Stimulated activated CD4-positive, alpha-beta T cell treated with anti-CD3 and anti-CD28 coated beads, TNF-alpha, amount 100 ng/mL, for 24 hours (primary cell): ENCODE results near the gene HOXA9.

ENCODE experiments used
- DNase-seq, 3 experiments: peaks; one replicate each; pipeline ENCODE4 v3.0.0-alpha.2; 2020; ENCODE audit warnings: low read depth in 3 of 3

HOXA9 gene

GRCh38 chr7:27165089-27165995, at the start of gene HOXA9:
Gene HOXA9, minus strand, starts transcription at chr7:27165537. Its CDS starts 80 bp downstream, at chr7:27165457.
- no peak for DNase-seq

GRCh38 chr7:27214239-27214950, 49.1 kb upstream of the HOXA9 start:
- DNase-seq = no peak

- no peak for DNase-seq
Measured at GRCh38 chr7:27213433-27214238, 48.3 kb upstream of the HOXA9 start.

GRCh38 chr7:27212497-27213432, 47.4 kb upstream of the HOXA9 start:
- DNase-seq = no peak

- no peak for DNase-seq
Measured at GRCh38 chr7:27211764-27212204, 46.4 kb upstream of the HOXA9 start.

GRCh38 chr7:27211084-27211446, 45.7 kb upstream of the HOXA9 start:
- no peak for DNase-seq

GRCh38 chr7:27210441-27211083, 45.2 kb upstream of the HOXA9 start:
- DNase-seq = peak in 2 of 3 experiments; percentile 26 to 53

- no peak for DNase-seq
Measured at GRCh38 chr7:27209933-27210440, 44.6 kb upstream of the HOXA9 start.

- no peak for DNase-seq
Measured at GRCh38 chr7:27208998-27209397, 43.7 kb upstream of the HOXA9 start.

GRCh38 chr7:27207348-27207985, 42.1 kb upstream of the HOXA9 start:
- no peak for DNase-seq

- DNase-seq = no peak
Measured at GRCh38 chr7:27205325-27206280, 40.3 kb upstream of the HOXA9 start.

GRCh38 chr7:27204851-27205322, 39.5 kb upstream of the HOXA9 start:
- DNase-seq = no peak

GRCh38 chr7:27203964-27204594, 38.7 kb upstream of the HOXA9 start:
- DNase-seq = no peak

- no peak for DNase-seq
Measured at GRCh38 chr7:27203365-27203953, 38.1 kb upstream of the HOXA9 start.

- DNase-seq = no peak
Measured at GRCh38 chr7:27202862-27203134, 37.5 kb upstream of the HOXA9 start.

GRCh38 chr7:27202018-27202861, 36.9 kb upstream of the HOXA9 start:
- DNase-seq = no peak

- no peak for DNase-seq
Measured at GRCh38 chr7:27201580-27202017, 36.3 kb upstream of the HOXA9 start.
